Measurements from ENCODE around the gene TEDDM1. TPM values are rescaled to one million over a fixed set of nuclear protein-coding genes. Genes with fewer than 3 reads are reported as not detected.

Gene TEDDM1
- total RNA-seq, 4 donors from 2014 or later: not detected

DNA sequence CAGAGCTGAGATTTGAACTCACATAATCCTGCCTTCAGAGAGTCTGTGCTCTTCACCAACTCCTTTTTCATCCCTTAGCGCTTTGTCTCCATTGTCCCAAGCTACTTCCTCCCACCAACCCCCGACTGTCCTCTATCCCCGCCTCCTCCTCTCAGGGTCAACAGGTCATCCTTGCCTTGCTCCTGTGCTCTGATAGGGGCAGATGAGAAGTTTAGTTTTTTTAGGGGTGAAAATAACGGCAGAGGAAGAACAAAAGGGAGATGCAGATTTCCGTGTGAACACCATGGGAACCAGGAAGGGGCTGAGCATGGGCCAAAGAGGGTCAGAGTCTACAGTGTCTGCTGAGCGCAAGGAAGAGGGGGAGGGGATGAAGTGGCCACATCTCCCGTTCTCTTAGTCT, 40.8 kb downstream of the TEDDM1 start:
- Histone ChIP-seq H3K36me3 (no peaks in the 10 kb centered on the region), H3K27ac (no peak overlapping the region), H3K4me3 (no peak overlapping the region), H3K4me1 (no peaks in the 10 kb centered on the region), H3K27me3 (no peaks in the 10 kb centered on the region), H3K9me3 (no peaks in the 10 kb centered on the region)
- TF ChIP-seq, protein P1, sequence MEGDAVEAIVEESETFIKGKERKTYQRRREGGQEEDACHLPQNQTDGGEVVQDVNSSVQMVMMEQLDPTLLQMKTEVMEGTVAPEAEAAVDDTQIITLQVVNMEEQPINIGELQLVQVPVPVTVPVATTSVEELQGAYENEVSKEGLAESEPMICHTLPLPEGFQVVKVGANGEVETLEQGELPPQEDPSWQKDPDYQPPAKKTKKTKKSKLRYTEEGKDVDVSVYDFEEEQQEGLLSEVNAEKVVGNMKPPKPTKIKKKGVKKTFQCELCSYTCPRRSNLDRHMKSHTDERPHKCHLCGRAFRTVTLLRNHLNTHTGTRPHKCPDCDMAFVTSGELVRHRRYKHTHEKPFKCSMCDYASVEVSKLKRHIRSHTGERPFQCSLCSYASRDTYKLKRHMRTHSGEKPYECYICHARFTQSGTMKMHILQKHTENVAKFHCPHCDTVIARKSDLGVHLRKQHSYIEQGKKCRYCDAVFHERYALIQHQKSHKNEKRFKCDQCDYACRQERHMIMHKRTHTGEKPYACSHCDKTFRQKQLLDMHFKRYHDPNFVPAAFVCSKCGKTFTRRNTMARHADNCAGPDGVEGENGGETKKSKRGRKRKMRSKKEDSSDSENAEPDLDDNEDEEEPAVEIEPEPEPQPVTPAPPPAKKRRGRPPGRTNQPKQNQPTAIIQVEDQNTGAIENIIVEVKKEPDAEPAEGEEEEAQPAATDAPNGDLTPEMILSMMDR (IDR thresholded peaks at IDR 0.05): no peak
- no peak for TF ChIP-seq POLR2A (IDR thresholded peaks at IDR 0.05)
- no peak for DNase-seq
- intact Hi-C loops (cut with DNase I; ENCODE audit: low total_unique reads): no loop called here

DNA sequence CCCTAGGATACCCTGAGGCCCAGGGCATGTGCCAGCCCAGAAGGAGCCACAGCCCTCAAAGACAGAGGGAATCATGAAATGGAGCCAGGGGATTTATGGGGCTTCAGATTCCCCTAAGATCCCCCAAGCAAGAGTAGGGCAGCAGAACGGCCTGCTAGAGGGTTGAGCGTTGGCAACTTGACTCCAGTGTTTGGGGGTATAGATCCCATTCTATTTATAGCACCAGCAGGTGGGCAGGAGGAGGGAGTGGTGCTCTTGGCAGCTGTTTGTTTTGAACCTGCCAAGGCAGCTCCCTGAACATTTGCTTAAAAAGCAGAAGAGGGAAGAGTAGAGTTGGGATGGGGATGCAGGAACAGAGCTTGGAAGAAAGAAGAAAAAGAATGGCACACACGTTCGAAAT, 42.6 kb downstream of the TEDDM1 start:
- no peaks in the 10 kb centered on the region for H3K36me3 ChIP-seq
- no peak for TF ChIP-seq POLR2A (IDR thresholded peaks at IDR 0.05)
- TF ChIP-seq, protein P1 (IDR thresholded peaks at IDR 0.05): no peak
- H3K27me3 ChIP-seq: no peaks in the 10 kb centered on the region
- no peaks in the 10 kb centered on the region for H3K9me3 ChIP-seq
- intact Hi-C loops (cut with DNase I; ENCODE audit: low total_unique reads): no loop called here
- DNase-seq: no peak
- no peaks in the 10 kb centered on the region for H3K4me1 ChIP-seq
- no peak overlapping the region for H3K27ac ChIP-seq
- H3K4me3 ChIP-seq: no peak overlapping the region

DNA sequence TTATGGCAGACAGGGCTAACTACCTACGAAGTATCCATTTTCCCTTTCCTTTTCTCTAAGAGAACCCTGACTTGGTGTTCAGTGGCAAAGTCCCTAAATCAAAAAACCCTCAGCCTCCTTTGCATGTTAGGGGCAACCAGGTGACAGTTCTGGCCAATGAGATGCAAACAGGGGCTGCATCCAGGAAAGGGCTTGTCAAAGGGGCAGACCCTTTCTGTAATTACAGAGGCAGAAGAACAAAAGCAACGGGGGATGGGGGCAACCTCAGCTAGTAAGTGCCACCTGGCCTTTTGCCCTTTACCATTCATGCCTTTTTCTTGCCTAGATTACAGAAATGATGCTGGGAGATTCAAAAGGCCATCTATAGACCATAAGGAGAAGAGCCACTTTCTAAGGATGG, 43.3 kb downstream of the TEDDM1 start:
- no peaks in the 10 kb centered on the region for H3K9me3 ChIP-seq
- no peak for TF ChIP-seq POLR2A (IDR thresholded peaks at IDR 0.05)
- TF ChIP-seq, protein P1 (IDR thresholded peaks at IDR 0.05): no peak
- no peaks in the 10 kb centered on the region for H3K4me1 ChIP-seq
- H3K4me3 ChIP-seq: no peak overlapping the region
- intact Hi-C loops (cut with DNase I; ENCODE audit: low total_unique reads): no loop called here
- no peaks in the 10 kb centered on the region for H3K27me3 ChIP-seq
- no peak overlapping the region for H3K27ac ChIP-seq
- no peaks in the 10 kb centered on the region for H3K36me3 ChIP-seq
- no peak for DNase-seq

DNA sequence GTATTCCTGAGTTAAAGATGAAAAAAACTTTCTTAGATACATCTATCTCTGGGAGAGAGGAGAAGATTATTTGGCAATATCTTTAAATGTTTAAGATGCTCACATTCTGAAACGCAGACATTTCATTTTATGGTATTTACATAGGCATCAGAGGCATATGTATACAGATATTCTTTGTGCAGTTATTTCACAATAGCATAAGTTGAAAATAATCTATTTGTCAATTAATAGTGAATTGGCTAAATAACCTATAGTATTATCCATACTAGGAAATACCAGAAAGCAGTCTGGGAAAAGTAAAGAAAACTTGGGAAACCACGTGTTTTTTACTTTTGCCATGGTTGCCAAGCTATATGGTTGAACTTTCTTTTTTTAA, 44.8 kb downstream of the TEDDM1 start:
- intact Hi-C loops (cut with DNase I; ENCODE audit: low total_unique reads): no loop called here
- TF ChIP-seq POLR2A (IDR thresholded peaks at IDR 0.05): no peak
- TF ChIP-seq, protein P1 (IDR thresholded peaks at IDR 0.05): no peak
- no peak for DNase-seq

DNA sequence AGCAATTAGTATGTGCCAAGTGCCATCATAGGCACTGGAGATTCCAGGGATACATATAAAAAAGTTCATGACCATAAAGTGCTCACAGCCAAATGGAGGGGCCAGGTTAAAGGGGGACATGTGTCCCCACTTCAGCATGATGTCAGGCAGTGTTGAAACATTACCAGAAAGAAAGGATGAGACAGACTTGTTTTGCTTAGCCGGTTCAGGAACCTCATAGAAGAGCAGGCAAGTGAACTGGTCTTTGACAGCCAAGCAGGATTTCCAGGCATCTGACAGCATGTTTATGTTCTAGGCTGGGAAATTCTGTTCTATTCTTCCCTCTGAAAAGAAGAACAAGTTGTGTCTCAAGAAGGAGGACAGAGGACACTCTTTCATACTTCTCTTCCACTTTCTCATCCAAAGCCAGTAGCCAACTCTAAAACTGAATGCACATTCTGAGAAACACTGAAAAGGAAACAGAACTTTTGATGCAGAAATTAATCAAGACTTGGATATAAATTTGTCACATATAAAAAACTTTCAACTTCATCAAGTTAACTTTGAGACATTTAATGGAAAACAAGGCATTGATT, 48.6 kb downstream of the TEDDM1 start:
- Histone ChIP-seq H3K27ac (no peak overlapping the region), H3K27me3 (no peaks in the 10 kb centered on the region), H3K4me1 (no peaks in the 10 kb centered on the region), H3K9me3 (no peaks in the 10 kb centered on the region), H3K4me3 (no peak overlapping the region), H3K36me3 (no peaks in the 10 kb centered on the region)
- DNase-seq: no peak
- intact Hi-C loops (cut with DNase I; ENCODE audit: low total_unique reads): no loop called here
- TF ChIP-seq POLR2A (IDR thresholded peaks at IDR 0.05): no peak
- TF ChIP-seq, protein P1 (IDR thresholded peaks at IDR 0.05): no peak

More for the DNA sequence above, 44.8 kb downstream of the TEDDM1 start:
- Histone ChIP-seq H3K27ac (no peak overlapping the region), H3K4me1 (no peaks in the 10 kb centered on the region), H3K4me3 (no peak overlapping the region), H3K27me3 (no peaks in the 10 kb centered on the region), H3K36me3 (no peaks in the 10 kb centered on the region), H3K9me3 (no peaks in the 10 kb centered on the region)
